AG10803 (cell line): ENCODE data around the gene HAUS8.
A peak's percentile ranks its signal among the peaks of the same experiment; 100 is the strongest.

Experiments
- DNase-seq: peaks from one replicate; pipeline ENCODE4 v3.0.0; 2010; ENCODE audit warnings: low read depth
- H3K4me3 ChIP-seq: 2 replicates; pipeline ENCODE4 v1.5.1; 2011; ENCODE audit warnings: mild to moderate bottlenecking, low read length, control low read depth
- TF ChIP-seq, protein P1 (sequence below): conservative IDR thresholded peaks from 2 replicates; pipeline ENCODE4 v1.5.1; 2011; ENCODE audit warnings: mild to moderate bottlenecking, low read length, control low read depth, inconsistent platforms

Gene HAUS8, protein sequence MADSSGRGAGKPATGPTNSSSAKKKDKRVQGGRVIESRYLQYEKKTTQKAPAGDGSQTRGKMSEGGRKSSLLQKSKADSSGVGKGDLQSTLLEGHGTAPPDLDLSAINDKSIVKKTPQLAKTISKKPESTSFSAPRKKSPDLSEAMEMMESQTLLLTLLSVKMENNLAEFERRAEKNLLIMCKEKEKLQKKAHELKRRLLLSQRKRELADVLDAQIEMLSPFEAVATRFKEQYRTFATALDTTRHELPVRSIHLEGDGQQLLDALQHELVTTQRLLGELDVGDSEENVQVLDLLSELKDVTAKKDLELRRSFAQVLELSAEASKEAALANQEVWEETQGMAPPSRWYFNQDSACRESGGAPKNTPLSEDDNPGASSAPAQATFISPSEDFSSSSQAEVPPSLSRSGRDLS

DNA sequence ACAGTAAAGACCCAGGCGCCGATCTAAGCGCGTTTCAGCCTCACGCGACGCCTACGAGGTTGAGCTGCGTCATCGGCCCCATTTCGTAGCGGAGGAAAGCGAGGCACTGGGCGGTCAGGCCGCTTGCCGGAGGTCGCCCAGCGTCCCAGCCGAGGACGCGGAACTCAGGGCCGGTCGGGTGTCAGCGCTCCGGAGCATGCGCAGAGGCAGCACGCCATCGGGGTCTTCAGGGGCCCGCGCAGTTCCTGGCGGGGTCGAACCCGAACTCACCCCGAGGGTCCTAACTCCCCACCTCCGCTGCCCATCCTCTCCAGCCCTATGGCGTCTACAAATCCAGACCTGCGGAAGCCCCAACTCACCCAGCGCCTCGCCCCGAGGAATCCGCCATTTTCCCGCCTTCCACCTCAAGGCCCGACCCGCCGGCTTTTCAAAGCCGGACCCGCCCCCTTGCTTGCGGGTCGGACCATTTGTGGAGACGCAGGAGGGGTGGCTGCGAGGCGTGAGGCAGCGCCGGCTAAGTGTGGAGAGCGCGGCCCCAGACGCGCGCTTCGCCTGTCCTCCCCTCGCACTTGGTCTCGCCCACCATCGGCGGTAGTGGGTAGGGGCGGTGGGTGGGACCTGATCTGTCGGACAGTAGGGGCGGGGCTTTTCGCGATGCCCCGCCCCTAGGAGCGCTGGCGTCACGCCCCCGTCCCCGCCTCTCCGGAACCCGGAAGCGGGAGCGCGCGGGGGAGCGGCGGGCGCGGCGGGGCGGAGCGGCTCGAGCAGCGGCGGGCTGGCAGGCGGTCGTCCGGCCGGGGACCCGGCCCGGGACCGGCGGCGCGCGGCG, at the start of gene HAUS8, which contains the start of gene MYO9B:
Gene HAUS8, minus strand, starts transcription at position 418 of the 829 bp plus-strand sequence. Its CDS starts 30 bp downstream, at position 388.
Gene MYO9B, plus strand, starts transcription at position 743 of the 829 bp plus-strand sequence. CDS start 25,941 bp downstream, outside the sequence.
- peak; percentile 100 for DNase-seq
- TF ChIP-seq, protein P1, sequence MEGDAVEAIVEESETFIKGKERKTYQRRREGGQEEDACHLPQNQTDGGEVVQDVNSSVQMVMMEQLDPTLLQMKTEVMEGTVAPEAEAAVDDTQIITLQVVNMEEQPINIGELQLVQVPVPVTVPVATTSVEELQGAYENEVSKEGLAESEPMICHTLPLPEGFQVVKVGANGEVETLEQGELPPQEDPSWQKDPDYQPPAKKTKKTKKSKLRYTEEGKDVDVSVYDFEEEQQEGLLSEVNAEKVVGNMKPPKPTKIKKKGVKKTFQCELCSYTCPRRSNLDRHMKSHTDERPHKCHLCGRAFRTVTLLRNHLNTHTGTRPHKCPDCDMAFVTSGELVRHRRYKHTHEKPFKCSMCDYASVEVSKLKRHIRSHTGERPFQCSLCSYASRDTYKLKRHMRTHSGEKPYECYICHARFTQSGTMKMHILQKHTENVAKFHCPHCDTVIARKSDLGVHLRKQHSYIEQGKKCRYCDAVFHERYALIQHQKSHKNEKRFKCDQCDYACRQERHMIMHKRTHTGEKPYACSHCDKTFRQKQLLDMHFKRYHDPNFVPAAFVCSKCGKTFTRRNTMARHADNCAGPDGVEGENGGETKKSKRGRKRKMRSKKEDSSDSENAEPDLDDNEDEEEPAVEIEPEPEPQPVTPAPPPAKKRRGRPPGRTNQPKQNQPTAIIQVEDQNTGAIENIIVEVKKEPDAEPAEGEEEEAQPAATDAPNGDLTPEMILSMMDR: no peak
- peak within 1 kb of the TSS; percentile 93 for H3K4me3 ChIP-seq

DNA sequence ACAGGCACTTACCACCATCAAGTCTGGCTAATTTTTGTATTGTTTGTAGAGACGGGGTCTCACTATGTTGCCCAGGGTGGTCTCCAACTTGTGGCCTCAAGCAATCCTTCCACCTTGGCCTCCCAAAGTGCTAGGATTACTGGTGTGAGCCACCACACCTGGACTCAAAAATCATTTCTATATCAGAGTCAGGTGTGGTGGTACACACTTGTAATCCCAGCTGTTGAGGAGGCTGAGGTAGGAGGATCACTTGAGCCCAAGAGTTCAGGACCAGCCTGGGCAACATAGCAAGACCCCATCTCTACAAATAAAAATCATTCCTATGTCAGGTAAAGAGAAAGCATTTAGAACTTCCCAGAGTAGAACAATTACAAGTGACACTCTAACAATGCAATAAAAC, 48.8 kb upstream of the HAUS8 start:
- DNase-seq: no peak
- no peak overlapping the region for H3K4me3 ChIP-seq
- TF ChIP-seq, protein P1: no peak

DNA sequence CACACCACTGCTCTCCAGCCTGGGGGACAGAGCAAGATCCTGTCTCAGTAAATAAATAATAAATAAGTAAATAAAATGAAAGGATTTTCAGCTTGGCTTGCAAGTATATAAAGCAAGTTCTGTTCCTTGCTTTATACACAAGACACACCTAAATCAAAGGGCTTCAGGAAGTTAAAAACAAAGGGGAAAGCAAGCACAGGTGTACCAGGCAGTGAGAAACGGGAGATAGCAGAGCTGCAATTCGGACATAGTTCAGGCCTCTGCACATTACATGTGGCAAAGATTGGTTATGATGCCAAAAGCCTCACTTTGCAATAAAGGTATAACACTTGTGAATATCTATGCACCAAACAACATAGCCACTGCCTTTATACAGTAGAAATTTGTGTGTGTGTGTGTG, 47.8 kb upstream of the HAUS8 start:
- TF ChIP-seq, protein P1: no peak
- no peak for DNase-seq
- H3K4me3 ChIP-seq: no peak overlapping the region

DNA sequence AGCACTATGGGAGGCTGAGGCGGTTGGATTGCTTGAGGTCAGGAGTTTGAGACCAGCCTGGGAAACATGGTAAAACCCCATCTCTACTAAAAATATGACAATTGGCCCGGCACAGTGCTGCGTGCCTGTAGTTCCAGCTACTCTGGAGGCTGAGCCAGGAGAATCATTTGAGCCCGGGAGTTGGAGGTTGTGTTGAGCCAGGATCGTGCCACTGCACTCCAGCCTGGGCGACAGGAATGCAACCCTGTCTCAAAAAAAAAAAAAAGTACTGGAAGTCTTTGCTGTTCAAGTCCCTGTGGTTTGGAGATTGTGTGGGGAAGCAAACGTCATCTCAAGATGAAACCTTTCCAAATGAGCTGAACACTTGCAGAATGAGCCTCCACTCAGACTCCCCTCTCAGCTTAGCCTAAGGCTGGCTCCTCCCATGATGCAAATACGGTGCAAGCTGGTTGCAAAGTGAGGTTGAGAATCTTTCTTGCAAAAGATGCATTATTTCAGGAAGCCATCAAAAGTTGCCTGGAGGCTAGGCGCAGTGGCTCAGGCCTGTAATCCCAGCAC, 46.6 kb upstream of the HAUS8 start:
- TF ChIP-seq, protein P1: no peak
- no peak overlapping the region for H3K4me3 ChIP-seq
- DNase-seq: peak; percentile 95

DNA sequence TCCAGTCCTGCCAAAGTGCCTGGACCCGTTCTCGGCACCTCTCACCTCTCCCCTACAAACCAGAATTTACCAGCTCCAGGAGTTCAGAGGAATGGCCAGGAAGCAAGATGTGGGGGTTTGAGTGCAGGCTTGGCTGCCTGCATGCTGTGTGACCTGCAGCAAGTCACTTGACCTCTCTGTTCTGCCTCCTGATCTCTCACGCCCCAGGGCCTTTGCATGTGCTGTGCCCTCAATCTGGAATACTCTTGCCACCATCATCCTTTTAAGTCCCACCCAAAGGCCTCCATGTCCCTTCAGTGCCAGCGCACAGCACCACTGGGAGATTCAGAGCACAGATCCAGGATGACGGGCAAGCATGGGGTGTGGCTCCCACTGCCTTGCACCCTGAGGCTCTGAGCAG, 43.7 kb upstream of the HAUS8 start:
- H3K4me3 ChIP-seq: no peak overlapping the region
- TF ChIP-seq, protein P1: no peak
- no peak for DNase-seq

DNA sequence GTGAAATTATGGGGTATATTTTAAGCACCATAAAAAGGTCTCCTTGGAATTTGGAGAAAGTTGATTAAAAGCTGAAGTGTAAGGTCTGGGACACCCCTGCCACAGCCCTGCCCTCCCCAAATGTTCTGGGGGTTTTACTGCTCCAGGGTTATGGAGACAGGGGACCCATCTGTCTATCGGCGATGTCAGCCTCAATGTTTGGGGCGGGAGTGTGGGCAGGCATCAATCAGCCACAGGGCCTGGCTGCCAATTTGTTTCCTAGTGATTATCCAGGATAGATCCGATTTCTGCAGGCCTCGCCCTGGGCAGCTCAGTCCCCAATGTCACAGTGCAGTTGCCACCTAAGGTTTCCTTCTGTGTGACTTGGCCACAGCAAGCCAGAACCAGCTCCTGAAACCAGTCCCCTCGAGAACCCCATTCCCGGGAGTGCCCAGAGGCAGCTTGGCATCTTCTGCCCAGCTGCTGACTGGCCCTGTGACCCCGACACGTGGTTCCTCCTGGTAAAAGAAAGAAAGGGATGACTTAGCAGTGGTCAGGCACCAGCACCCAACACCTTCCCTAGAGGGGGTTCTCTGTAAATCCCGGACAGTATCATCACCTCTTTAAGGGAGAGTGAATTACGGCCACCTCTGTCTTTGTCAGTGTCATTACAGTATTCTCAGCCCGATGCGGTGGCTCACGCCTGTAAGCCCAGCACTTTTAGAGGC, 41.9 kb upstream of the HAUS8 start:
- H3K4me3 ChIP-seq: no peak overlapping the region
- TF ChIP-seq, protein P1: no peak
- no peak for DNase-seq
